ENCODE measurements around the gene DFFA.

GRCh38 chr1:10440794-10441193 is 31.5 kb downstream of the DFFA start:
- TF ChIP-seq CTCF (IDR thresholded peaks at IDR 0.05) (no peak), POLR2A (IDR thresholded peaks at IDR 0.05) (no peak)
